Measurements from ENCODE around the gene PRKN.

DNA sequence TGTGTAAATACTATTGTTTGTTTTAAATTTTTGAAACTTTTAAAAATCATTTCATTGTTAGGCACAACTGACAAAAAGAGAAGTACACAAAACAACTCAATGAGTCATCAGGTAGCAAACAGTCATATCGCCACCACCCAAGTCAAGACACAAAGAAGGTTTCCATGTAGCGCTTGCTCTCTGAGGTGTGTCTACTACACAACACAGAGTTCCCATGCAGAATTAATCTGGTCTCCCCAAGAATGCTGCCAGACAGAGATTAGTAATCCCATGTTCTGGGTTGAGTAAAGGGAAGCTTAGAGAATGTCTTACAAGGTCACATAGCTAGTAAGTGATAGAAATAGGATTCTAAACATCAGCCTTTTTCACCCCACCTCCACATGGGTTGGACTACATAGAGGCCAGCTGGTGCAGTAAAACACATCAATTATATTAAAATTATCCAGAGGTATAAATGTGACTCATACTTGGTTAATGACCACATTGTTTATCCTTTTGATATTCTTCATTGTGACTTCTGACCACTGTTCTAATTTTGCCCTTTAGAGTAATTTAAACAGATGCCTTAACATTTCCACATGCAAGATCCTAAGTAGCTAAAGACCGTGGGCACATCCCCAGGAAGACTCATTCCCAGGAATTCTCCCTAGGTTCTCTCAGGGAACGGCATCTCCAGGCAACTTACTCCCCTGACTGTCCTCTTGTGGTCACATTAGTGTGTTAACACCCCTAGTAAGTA lies 413.5 kb downstream of the PRKN start:
- TF ChIP-seq, protein P1, sequence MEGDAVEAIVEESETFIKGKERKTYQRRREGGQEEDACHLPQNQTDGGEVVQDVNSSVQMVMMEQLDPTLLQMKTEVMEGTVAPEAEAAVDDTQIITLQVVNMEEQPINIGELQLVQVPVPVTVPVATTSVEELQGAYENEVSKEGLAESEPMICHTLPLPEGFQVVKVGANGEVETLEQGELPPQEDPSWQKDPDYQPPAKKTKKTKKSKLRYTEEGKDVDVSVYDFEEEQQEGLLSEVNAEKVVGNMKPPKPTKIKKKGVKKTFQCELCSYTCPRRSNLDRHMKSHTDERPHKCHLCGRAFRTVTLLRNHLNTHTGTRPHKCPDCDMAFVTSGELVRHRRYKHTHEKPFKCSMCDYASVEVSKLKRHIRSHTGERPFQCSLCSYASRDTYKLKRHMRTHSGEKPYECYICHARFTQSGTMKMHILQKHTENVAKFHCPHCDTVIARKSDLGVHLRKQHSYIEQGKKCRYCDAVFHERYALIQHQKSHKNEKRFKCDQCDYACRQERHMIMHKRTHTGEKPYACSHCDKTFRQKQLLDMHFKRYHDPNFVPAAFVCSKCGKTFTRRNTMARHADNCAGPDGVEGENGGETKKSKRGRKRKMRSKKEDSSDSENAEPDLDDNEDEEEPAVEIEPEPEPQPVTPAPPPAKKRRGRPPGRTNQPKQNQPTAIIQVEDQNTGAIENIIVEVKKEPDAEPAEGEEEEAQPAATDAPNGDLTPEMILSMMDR (IDR thresholded peaks at IDR 0.05), result no peak
- TF ChIP-seq POLR2AphosphoS5 (IDR thresholded peaks at IDR 0.05; ENCODE audit: insufficient read depth in 1 of 2, low read depth in 1 of 2), result no peak
- no peak for TF ChIP-seq POLR2A (IDR thresholded peaks at IDR 0.05)
